HG02840 (cell line): ENCODE measurements around the gene COG8.

ENCODE experiments used
- ATAC-seq: cut with Tn5 transposase; IDR thresholded peaks from one replicate; pipeline ENCODE4 v1.9.1; 2021; ENCODE audit warnings: mild to moderate bottlenecking, moderate library complexity, moderate number of reproducible peaks; ENCODE audit not compliant: unreplicated experiment, low FRiP score

The COG8 gene

GRCh38 chr16:69349536-69349935 is 10.2 kb upstream of the COG8 start:
- ATAC-seq: no peak

- no peak for ATAC-seq
Observed at GRCh38 chr16:69348222-69348621, 8.9 kb upstream of the COG8 start.

GRCh38 chr16:69346683-69347082 is 7.3 kb upstream of the COG8 start:
- no peak for ATAC-seq

- ATAC-seq: no peak
Observed at GRCh38 chr16:69345923-69346322, 6.6 kb upstream of the COG8 start.

- ATAC-seq: no peak
Observed at GRCh38 chr16:69344171-69344570, 4.8 kb upstream of the COG8 start.

GRCh38 chr16:69340095-69340644 is 806 bp upstream of the COG8 start:
- ATAC-seq: no peak

- ATAC-seq: no peak
Observed at GRCh38 chr16:69338557-69339288, 641 bp downstream of the COG8 start.

- no peak for ATAC-seq
Observed at GRCh38 chr16:69334696-69335095, 4.7 kb downstream of the COG8 start.

- ATAC-seq: peak; percentile 89
Observed at GRCh38 chr16:69330286-69331109, 8.9 kb downstream of the COG8 start, which contains the start of gene PDF. Gene PDF, minus strand, starts transcription at chr16:69330588. Its CDS starts 18 bp downstream, at chr16:69330570.

GRCh38 chr16:69329369-69330285 is 9.7 kb downstream of the COG8 start:
- peak; percentile 38 for ATAC-seq

- no peak for ATAC-seq
Observed at GRCh38 chr16:69328854-69329316, 10.5 kb downstream of the COG8 start.

GRCh38 chr16:69327585-69328310 is 11.6 kb downstream of the COG8 start:
- ATAC-seq: no peak

- no peak for ATAC-seq
Observed at GRCh38 chr16:69326172-69326873, 13.0 kb downstream of the COG8 start.

GRCh38 chr16:69325784-69326171 is 13.6 kb downstream of the COG8 start:
- ATAC-seq: no peak

GRCh38 chr16:69324585-69325253 is 14.6 kb downstream of the COG8 start:
- no peak for ATAC-seq

GRCh38 chr16:69324013-69324531 is 15.3 kb downstream of the COG8 start:
- no peak for ATAC-seq

- no peak for ATAC-seq
Observed at GRCh38 chr16:69323415-69323814, 15.9 kb downstream of the COG8 start.

- ATAC-seq: no peak
Observed at GRCh38 chr16:69322343-69322742, 17.0 kb downstream of the COG8 start.
